Right lobe of liver (tissue), 6 donors: ENCODE data around the gene NPLOC4. TPM values are rescaled to one million over a fixed set of nuclear protein-coding genes. Genes with fewer than 3 reads are reported as not detected.

ENCODE experiments used
- ATAC-seq, 4 donors: fragments of 200-7000 bp; cut with Tn5 transposase; one replicate each; pipeline ENCODE4 v1.9.1; 2020; ENCODE audit warnings: mild to moderate bottlenecking in 4 of 4, moderate library complexity in 4 of 4
- DNase-seq, 3 donors: peaks; one replicate each; pipeline ENCODE4 v3.0.0-alpha.2; 2020
- H3K27ac ChIP-seq, 3 donors: fragments of 200-600 bp; one replicate each; pipeline ENCODE4 v1.8.0; 2022
- H3K27me3 ChIP-seq, 2 donors: fragments of 200-600 bp; one replicate each; pipeline ENCODE4 v1.8.0; 2022
- H3K36me3 ChIP-seq, 4 donors: fragments of 200-600 bp; sonication (generic) in 1 of 4; one replicate each; pipeline versions ENCODE4 v1.5.1 to v1.8.0; 2017 to 2022; ENCODE audit warnings: control low read depth in 1 of 4
- H3K4me1 ChIP-seq, 4 donors: fragments of 200-600 bp; sonication (generic) in 1 of 4; one replicate each; pipeline versions ENCODE4 v1.5.1 to v1.8.0; 2017 to 2022; ENCODE audit warnings: control low read depth in 1 of 4
- H3K4me3 ChIP-seq, 3 donors: fragments of 200-600 bp; one replicate each; pipeline ENCODE4 v1.8.0; 2022
- H3K9me3 ChIP-seq, 4 donors: fragments of 200-600 bp; sonication (generic) in 1 of 4; one replicate each; pipeline versions ENCODE4 v1.5.1 to v1.8.0; 2017 to 2022; ENCODE audit warnings: control low read depth in 1 of 4
- CTCF ChIP-seq, 4 donors: fragments of 200-600 bp in 3 of 4; fragments of 450-650 bp in 1 of 4; IDR thresholded peaks; one replicate each; pipeline versions ENCODE4 v1.5.1 to v1.8.0; 2016 to 2022; ENCODE audit warnings: antibody characterized with exemption in 4 of 4, mild to moderate bottlenecking in 2 of 4
- POLR2A ChIP-seq: fragments of 450-650 bp; IDR thresholded peaks from one replicate; pipeline ENCODE4 v1.6.1; 2017; ENCODE audit warnings: antibody characterized with exemption, mild to moderate bottlenecking
- WGBS: methylation state at CpG from one replicate; pipeline ENCODE4 v1.1.6; 2018; ENCODE audit warnings: low coverage, low lambda C conversion rate; ENCODE audit not compliant: insufficient coverage; ENCODE audit errors: missing lambda C conversion rate; 5-methylcytosine and 5-hydroxymethylcytosine counted together
- intact Hi-C, 2 donors: fragments of 100-400 bp; cut with DNase I; formaldehyde crosslinking; loops; one replicate each; pipeline versions ENCODE4 v1.11.2 to v1.14.1; 2022
- total RNA-seq, 6 experiments: library from RNA; depleted of rRNA in 2 of 6; stranded (reverse); fragments of >200 nt in 2 of 6; fragmentation: NEBNext Ultra II Directional in 3 of 6; extraction: Animal tissue kit (Norgen Biotek cat#: 25700) in 3 of 6; gene quantifications; one replicate each; pipeline versions ENCODE4 v1.1.0 to v1.2.4, GENCODE V29; 2016 to 2023
- donor health status: DM: no; HTN: yes; CAD: no.
- donor health status: DM: no; HTN: no; CAD: no.
- donor health status: DM: no; HTN: no; CAD: no.
- donor health status: DM: no; HTN: yes; CAD: no.
- donor health status: DM: no; HTN: yes; CAD: no.

NPLOC4 gene
- total RNA-seq, 6 experiments from 2014 or later = 46.5 to 63.2 (median 55.8) TPM

- H3K27me3 ChIP-seq = no peaks in the 10 kb centered on the region
- peaks cover 0 to 41% (median 13%) of the 10 kb centered on the region in 4 donors for H3K36me3 ChIP-seq
- peaks cover 0 to 14% (median 6%) of the 10 kb centered on the region in 4 donors for H3K4me1 ChIP-seq
- no peaks in the 10 kb centered on the region for H3K9me3 ChIP-seq
- 35% methylated on average over 3 of the region's 3 CpGs for WGBS
- no peak overlapping the region for H3K27ac ChIP-seq
- ATAC-seq (peak in 1 of 4 donors; percentile 33), DNase-seq (no peak)
- H3K4me3 ChIP-seq = no peak overlapping the region
- intact Hi-C loops = no loop called here
- TF ChIP-seq POLR2A (no peak), CTCF (IDR thresholded peaks at IDR 0.05) (no peak)
Measured at GRCh38 chr17:81575836-81576235, 61.1 kb downstream of the NPLOC4 start.

GRCh38 chr17:81574643-81574956, 62.3 kb downstream of the NPLOC4 start:
- no peak for DNase-seq
- no peak overlapping the region for H3K27ac ChIP-seq
- peaks cover 0 to 49% (median 20%) of the 10 kb centered on the region in 4 donors for H3K36me3 ChIP-seq
- H3K9me3 ChIP-seq = no peaks in the 10 kb centered on the region
- H3K4me1 ChIP-seq = peaks cover 0 to 14% (median 6%) of the 10 kb centered on the region in 4 donors
- no peaks in the 10 kb centered on the region for H3K27me3 ChIP-seq
- TF ChIP-seq POLR2A (no peak), CTCF (IDR thresholded peaks at IDR 0.05) (no peak)
- H3K4me3 ChIP-seq = no peak overlapping the region
- intact Hi-C loops = no loop called here
- whole genome bisulfite sequencing = 90% methylated on average over 2 of the region's 8 CpGs
- no peak for ATAC-seq

- Histone ChIP-seq H3K36me3 (peaks cover 0 to 54% (median 22%) of the 10 kb centered on the region in 4 donors), H3K4me1 (peaks cover 0 to 14% (median 7%) of the 10 kb centered on the region in 4 donors), H3K27me3 (no peaks in the 10 kb centered on the region), H3K27ac (no peak overlapping the region), H3K4me3 (no peak overlapping the region), H3K9me3 (no peaks in the 10 kb centered on the region)
- no peak for DNase-seq
- intact Hi-C loops = no loop called here
- 89% methylated on average over 8 of the region's 17 CpGs for WGBS
- ATAC-seq = no peak
- TF ChIP-seq CTCF (IDR thresholded peaks at IDR 0.05) (no peak), POLR2A (no peak)
Measured at GRCh38 chr17:81573794-81574642, 62.9 kb downstream of the NPLOC4 start.

- H3K9me3 ChIP-seq = no peaks in the 10 kb centered on the region
- WGBS = 87% methylated on average over 7 of the region's 12 CpGs
- H3K4me3 ChIP-seq = no peak overlapping the region
- no peaks in the 10 kb centered on the region for H3K27me3 ChIP-seq
- TF ChIP-seq POLR2A = no peak
- TF ChIP-seq CTCF (IDR thresholded peaks at IDR 0.05) = no peak
- intact Hi-C loops = no loop called here
- H3K27ac ChIP-seq = no peak overlapping the region
- DNase-seq = no peak
- ATAC-seq = no peak
- H3K36me3 ChIP-seq = peaks cover 0 to 59% (median 28%) of the 10 kb centered on the region in 4 donors
- H3K4me1 ChIP-seq = peaks cover under 1 to 24% (median 12%) of the 10 kb centered on the region in 4 donors
Measured at GRCh38 chr17:81572563-81573168, 64.2 kb downstream of the NPLOC4 start.
